Bronchial epithelial cell (primary cell): ENCODE results near the gene OPA1. TPM values are rescaled to one million over a fixed set of nuclear protein-coding genes. Genes with fewer than 3 reads are reported as not detected.

Source experiments
- DNase-seq: peaks from one replicate; pipeline ENCODE4 v3.0.0-alpha.2; 2010; ENCODE audit warnings: low read depth
- FAIRE-seq: peaks from 2 replicates; lab custom pipeline; 2011; peaks lifted over from hg19 to GRCh38; lab: Jason Lieb, UNC
- H3K27me3 ChIP-seq: 2 replicates; pipeline ENCODE4 v1.5.1; 2011; ENCODE audit warnings: low read length; ENCODE audit not compliant: control insufficient read depth, insufficient read depth
- H3K36me3 ChIP-seq: 2 replicates; pipeline ENCODE4 v1.5.1; 2011; ENCODE audit warnings: low read length; ENCODE audit not compliant: control insufficient read depth, insufficient read depth
- H3K4me3 ChIP-seq: 2 replicates; pipeline ENCODE4 v1.5.1; 2011; ENCODE audit warnings: mild to moderate bottlenecking, low read depth, low read length, control low read depth
- total RNA-seq: library from RNA; depleted of rRNA; stranded (reverse); fragments of >200 nt; gene quantifications from 2 replicates; pipeline ENCODE4 v1.2.1, GENCODE V29; 2014
- TF ChIP-seq, protein P1 (sequence below): IDR thresholded peaks from 2 replicates; pipeline ENCODE4 v1.5.1; 2011; ENCODE audit warnings: mild to moderate bottlenecking, moderate library complexity, low read length, control low read depth, inconsistent platforms; ENCODE audit not compliant: insufficient read depth, severe bottlenecking

The OPA1 gene
- total RNA-seq, 1 donor from 2014 or later = 79.8 TPM

- no peak for FAIRE-seq
- DNase-seq = peak; percentile 22
- peaks cover 3% of the 10 kb centered on the region for H3K36me3 ChIP-seq
These were observed 27.6 kb downstream of the OPA1 start for GRCh38 chr3:193620650-193621049.

DNA sequence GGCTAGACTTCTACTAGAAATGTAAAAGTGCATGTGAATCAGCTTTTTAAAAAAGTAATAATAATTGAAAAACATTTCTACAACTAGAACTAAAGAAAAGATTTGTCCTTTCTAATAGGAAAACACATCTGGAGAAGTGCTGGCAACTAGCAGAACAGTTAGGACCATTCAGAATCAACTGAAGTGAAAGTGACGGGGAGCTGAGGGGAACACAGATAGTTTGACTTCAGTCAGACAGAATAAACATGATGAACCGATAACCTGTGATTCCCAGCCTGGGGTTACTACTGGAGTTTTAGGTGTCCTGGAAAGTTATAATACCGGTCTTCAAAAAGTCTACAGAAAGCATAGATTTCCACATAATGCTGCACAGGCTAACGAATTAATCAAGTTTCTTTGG, 28.1 kb downstream of the OPA1 start:
- FAIRE-seq (no peak), DNase-seq (no peak)
- H3K36me3 ChIP-seq = peaks cover 3% of the 10 kb centered on the region
- no peaks in the 10 kb centered on the region for H3K27me3 ChIP-seq
- H3K4me3 ChIP-seq = no peak overlapping the region
- TF ChIP-seq, protein P1, sequence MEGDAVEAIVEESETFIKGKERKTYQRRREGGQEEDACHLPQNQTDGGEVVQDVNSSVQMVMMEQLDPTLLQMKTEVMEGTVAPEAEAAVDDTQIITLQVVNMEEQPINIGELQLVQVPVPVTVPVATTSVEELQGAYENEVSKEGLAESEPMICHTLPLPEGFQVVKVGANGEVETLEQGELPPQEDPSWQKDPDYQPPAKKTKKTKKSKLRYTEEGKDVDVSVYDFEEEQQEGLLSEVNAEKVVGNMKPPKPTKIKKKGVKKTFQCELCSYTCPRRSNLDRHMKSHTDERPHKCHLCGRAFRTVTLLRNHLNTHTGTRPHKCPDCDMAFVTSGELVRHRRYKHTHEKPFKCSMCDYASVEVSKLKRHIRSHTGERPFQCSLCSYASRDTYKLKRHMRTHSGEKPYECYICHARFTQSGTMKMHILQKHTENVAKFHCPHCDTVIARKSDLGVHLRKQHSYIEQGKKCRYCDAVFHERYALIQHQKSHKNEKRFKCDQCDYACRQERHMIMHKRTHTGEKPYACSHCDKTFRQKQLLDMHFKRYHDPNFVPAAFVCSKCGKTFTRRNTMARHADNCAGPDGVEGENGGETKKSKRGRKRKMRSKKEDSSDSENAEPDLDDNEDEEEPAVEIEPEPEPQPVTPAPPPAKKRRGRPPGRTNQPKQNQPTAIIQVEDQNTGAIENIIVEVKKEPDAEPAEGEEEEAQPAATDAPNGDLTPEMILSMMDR = no peak

More at GRCh38 chr3:193620650-193621049, 27.6 kb downstream of the OPA1 start:
- TF ChIP-seq, protein P1 = no peak
- no peak overlapping the region for H3K4me3 ChIP-seq
- H3K27me3 ChIP-seq = no peaks in the 10 kb centered on the region

- TF ChIP-seq, protein P1 = no peak
- FAIRE-seq = no peak
- H3K36me3 ChIP-seq = no peaks in the 10 kb centered on the region
These were observed 37.0 kb downstream of the OPA1 start for GRCh38 chr3:193630005-193630404.

GRCh38 chr3:193637831-193638230, 44.8 kb downstream of the OPA1 start:
- TF ChIP-seq, protein P1 = no peak
- FAIRE-seq (no peak), DNase-seq (no peak)
- Histone ChIP-seq H3K4me3 (no peak overlapping the region), H3K36me3 (peaks cover 4% of the 10 kb centered on the region), H3K27me3 (no peaks in the 10 kb centered on the region)

More at GRCh38 chr3:193630005-193630404, 37.0 kb downstream of the OPA1 start:
- H3K27me3 ChIP-seq = no peaks in the 10 kb centered on the region
- no peak for DNase-seq
- H3K4me3 ChIP-seq = no peak overlapping the region

GRCh38 chr3:193638833-193639232, 45.8 kb downstream of the OPA1 start:
- no peak overlapping the region for H3K4me3 ChIP-seq
- TF ChIP-seq, protein P1 = no peak
- FAIRE-seq = no peak

GRCh38 chr3:193640165-193640715, 47.2 kb downstream of the OPA1 start:
- Histone ChIP-seq H3K27me3 (no peaks in the 10 kb centered on the region), H3K36me3 (peaks cover 9% of the 10 kb centered on the region), H3K4me3 (no peak overlapping the region)
- no peak for DNase-seq
- no peak for FAIRE-seq
- TF ChIP-seq, protein P1 = no peak

More at GRCh38 chr3:193638833-193639232, 45.8 kb downstream of the OPA1 start:
- DNase-seq = no peak
- Histone ChIP-seq H3K36me3 (peaks cover 4% of the 10 kb centered on the region), H3K27me3 (no peaks in the 10 kb centered on the region)
